ENCODE results near the gene SPEM3.

GRCh38 chr17:7432296-7432695 is 3.6 kb downstream of the SPEM3 start:
- TF ChIP-seq CTCF (IDR thresholded peaks at IDR 0.05) (no peak), POLR2A (IDR thresholded peaks at IDR 0.05) (no peak), POLR2AphosphoS5 (IDR thresholded peaks at IDR 0.05; ENCODE audit: insufficient read depth in 1 of 2, low read depth in 1 of 2) (no peak)

Measured in vagina (tissue), 2 donors.